Prostate gland (tissue), 2 donors: Measurements from ENCODE around the gene PHKG2. TPM values are rescaled to one million over a fixed set of nuclear protein-coding genes. Genes with fewer than 3 reads are reported as not detected.

Experiments
- DNase-seq: peaks from one replicate; pipeline ENCODE4 v3.0.0-alpha.2; 2019; ENCODE audit warnings: low spot score
- H3K27ac ChIP-seq, 2 donors: fragments of 200-600 bp; sonication (generic); 2 replicates each; pipeline ENCODE4 v1.5.1; 2017 to 2019
- H3K27me3 ChIP-seq: fragments of 200-600 bp; sonication (generic); replicated peaks from 2 replicates; pipeline ENCODE4 v1.5.1; 2019; ENCODE audit not compliant: insufficient read depth
- H3K36me3 ChIP-seq, 2 donors: fragments of 200-600 bp; sonication (generic); 1 replicate in 1 of 2; 2 replicates in 1 of 2; pipeline versions ENCODE4 v1.5.1 to v1.8.1; 2017 to 2019
- H3K4me1 ChIP-seq: fragments of 200-600 bp; sonication (generic); replicated peaks from 2 replicates; pipeline ENCODE4 v1.5.1; 2019
- H3K4me3 ChIP-seq, 2 donors: fragments of 200-600 bp; sonication (generic); 2 replicates each; pipeline ENCODE4 v1.5.1; 2017 to 2019
- H3K9me3 ChIP-seq: fragments of 200-600 bp; sonication (generic); 2 replicates; pipeline ENCODE4 v1.5.1; 2017
- CTCF ChIP-seq, 4 experiments: fragments of 200-600 bp in 2 of 4; fragments of 450-650 bp in 2 of 4; sonication (generic) in 2 of 4; IDR thresholded peaks; 1 replicate in 3 of 4; 2 replicates in 1 of 4; pipeline ENCODE4 v1.5.1; 2016 to 2019; ENCODE audit warnings: antibody characterized with exemption in 4 of 4, mild to moderate bottlenecking in 2 of 4, moderate library complexity in 2 of 4
- POLR2A ChIP-seq: fragments of 450-650 bp; IDR thresholded peaks from one replicate; pipeline ENCODE4 v1.6.1; 2016; ENCODE audit warnings: antibody characterized with exemption, mild to moderate bottlenecking
- POLR2AphosphoS5 ChIP-seq: sonication (generic); formaldehyde crosslinking; IDR thresholded peaks from one replicate; pipeline ENCODE4 v1.6.1; 2017; ENCODE audit warnings: antibody characterized with exemption
- WGBS: methylation state at CpG from one replicate; pipeline ENCODE4 v1.1.5; 2018; 5-methylcytosine and 5-hydroxymethylcytosine counted together
- intact Hi-C: fragments of 100-400 bp; cut with DNase I; formaldehyde crosslinking; loops from one replicate; pipeline ENCODE4 v1.14.2; 2022
- total RNA-seq, 2 donors: library from RNA; depleted of rRNA; stranded (reverse); fragments of >200 nt; gene quantifications; one replicate each; pipeline ENCODE4 v1.1.0, GENCODE V29; 2016

The PHKG2 gene
- total RNA-seq, 2 donors from 2014 or later: 37.2 to 45.2 TPM

- Histone ChIP-seq H3K4me1 (no peaks in the 10 kb centered on the region), H3K27me3 (no peaks in the 10 kb centered on the region), H3K36me3 (peaks cover 58 to 66% of the 10 kb centered on the region in 2 donors), H3K27ac (no peak overlapping the region), H3K4me3 (no peak overlapping the region), H3K9me3 (no peaks in the 10 kb centered on the region)
- intact Hi-C loops: no loop called here
- no peak for DNase-seq
- WGBS: 90% methylated on average over 1 of the region's 1 CpG
- TF ChIP-seq POLR2AphosphoS5 (no peak), POLR2A (no peak), CTCF (IDR thresholded peaks at IDR 0.05) (no peak)
Measured at GRCh38 chr16:30711712-30712111, 36.5 kb upstream of the PHKG2 start.

DNA sequence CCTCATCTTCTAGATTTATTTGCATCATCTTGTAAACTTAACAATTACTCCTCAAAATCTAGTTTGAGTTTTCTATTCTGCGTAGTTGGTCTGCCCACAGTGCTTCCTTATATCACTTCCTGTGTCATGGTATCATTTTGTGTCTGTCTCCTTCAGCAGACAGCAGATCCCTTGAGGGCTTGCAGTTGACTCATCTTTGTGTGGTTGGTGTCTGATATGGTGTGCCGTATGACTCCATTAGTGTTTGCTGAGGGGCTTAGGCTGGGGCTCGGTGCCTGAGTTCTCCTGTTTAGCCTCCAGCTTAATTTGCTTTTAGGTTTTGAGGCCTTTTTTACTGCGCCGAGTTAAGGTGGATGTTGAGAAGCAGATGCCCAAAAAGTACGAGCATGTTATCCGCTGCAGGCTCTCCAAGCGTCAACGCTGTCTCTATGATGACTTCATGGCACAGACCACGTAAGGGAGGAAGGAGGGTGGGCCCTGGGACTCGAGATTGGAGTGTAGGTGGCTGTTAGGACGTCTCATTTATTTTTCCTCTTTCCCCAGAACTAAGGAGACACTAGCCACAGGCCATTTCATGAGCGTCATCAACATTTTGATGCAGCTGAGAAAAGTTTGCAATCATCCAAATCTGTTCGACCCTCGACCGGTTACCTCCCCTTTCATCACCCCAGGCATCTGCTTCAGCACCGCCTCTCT, 32.3 kb upstream of the PHKG2 start:
- H3K36me3 ChIP-seq: peaks cover 36 to 39% of the 10 kb centered on the region in 2 donors

GRCh38 chr16:30720086-30720485, 28.1 kb upstream of the PHKG2 start:
- WGBS: 91% methylated on average over 11 of the region's 11 CpGs
- no peak for TF ChIP-seq CTCF (IDR thresholded peaks at IDR 0.05)
- no peak for TF ChIP-seq POLR2AphosphoS5
- TF ChIP-seq POLR2A: no peak

More for the DNA sequence above, 32.3 kb upstream of the PHKG2 start:
- intact Hi-C loops: no loop called here
- Histone ChIP-seq H3K9me3 (no peaks in the 10 kb centered on the region), H3K27ac (no peak overlapping the region), H3K4me1 (no peaks in the 10 kb centered on the region), H3K4me3 (no peak overlapping the region), H3K27me3 (no peaks in the 10 kb centered on the region)
- no peak for DNase-seq
- WGBS: 85% methylated on average over 17 of the region's 17 CpGs
- TF ChIP-seq POLR2AphosphoS5 (no peak), POLR2A (no peak), CTCF (IDR thresholded peaks at IDR 0.05) (no peak)

DNA sequence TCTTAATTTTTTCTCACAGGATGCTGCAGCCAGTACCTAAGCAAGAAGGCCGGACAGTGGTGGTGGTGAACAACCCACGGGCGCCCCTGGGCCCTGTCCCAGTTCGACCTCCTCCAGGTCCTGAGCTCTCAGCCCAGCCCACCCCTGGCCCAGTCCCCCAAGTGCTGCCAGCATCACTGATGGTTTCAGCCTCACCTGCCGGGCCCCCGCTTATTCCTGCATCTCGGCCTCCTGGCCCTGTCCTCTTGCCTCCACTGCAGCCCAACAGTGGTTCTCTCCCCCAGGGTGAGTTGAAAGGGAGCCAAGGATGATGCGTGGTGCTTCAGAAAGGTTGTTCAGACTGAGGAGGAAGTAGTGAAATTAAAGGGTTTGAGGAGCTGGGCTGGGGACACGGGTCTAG, 27.5 kb upstream of the PHKG2 start:
- no peak overlapping the region for H3K27ac ChIP-seq
- TF ChIP-seq POLR2AphosphoS5 (no peak), POLR2A (no peak), CTCF (IDR thresholded peaks at IDR 0.05) (no peak)
- peaks cover 30 to 53% of the 10 kb centered on the region in 2 donors for H3K36me3 ChIP-seq
- 92% methylated on average over 8 of the region's 9 CpGs for WGBS
- no peaks in the 10 kb centered on the region for H3K27me3 ChIP-seq
- no peaks in the 10 kb centered on the region for H3K9me3 ChIP-seq
- no peak overlapping the region for H3K4me3 ChIP-seq
- no peak for DNase-seq
- intact Hi-C loops: no loop called here
- no peaks in the 10 kb centered on the region for H3K4me1 ChIP-seq

More at GRCh38 chr16:30720086-30720485, 28.1 kb upstream of the PHKG2 start:
- Histone ChIP-seq H3K27ac (no peak overlapping the region), H3K9me3 (no peaks in the 10 kb centered on the region), H3K27me3 (no peaks in the 10 kb centered on the region), H3K4me1 (no peaks in the 10 kb centered on the region), H3K36me3 (peaks cover 30 to 50% of the 10 kb centered on the region in 2 donors), H3K4me3 (no peak overlapping the region)
- no peak for DNase-seq
- intact Hi-C loops: no loop called here

DNA sequence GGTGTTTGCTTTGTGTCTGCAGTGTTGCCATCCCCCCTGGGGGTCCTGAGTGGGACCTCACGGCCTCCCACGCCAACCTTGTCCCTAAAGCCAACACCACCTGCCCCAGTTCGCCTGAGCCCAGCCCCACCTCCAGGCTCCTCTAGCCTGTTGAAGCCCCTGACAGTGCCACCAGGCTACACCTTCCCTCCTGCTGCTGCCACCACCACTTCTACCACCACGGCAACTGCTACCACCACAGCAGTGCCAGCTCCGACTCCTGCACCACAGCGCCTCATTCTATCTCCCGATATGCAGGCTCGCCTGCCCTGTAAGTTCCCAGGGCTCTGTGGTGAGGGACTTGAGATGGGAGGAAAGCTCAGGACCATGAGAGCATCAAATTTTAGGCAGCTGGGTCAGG, 27.1 kb upstream of the PHKG2 start:
- Histone ChIP-seq H3K4me3 (no peak overlapping the region), H3K9me3 (no peaks in the 10 kb centered on the region), H3K36me3 (peaks cover 30 to 53% of the 10 kb centered on the region in 2 donors), H3K4me1 (no peaks in the 10 kb centered on the region), H3K27ac (no peak overlapping the region), H3K27me3 (no peaks in the 10 kb centered on the region)
- DNase-seq: no peak
- TF ChIP-seq POLR2AphosphoS5 (no peak), POLR2A (no peak), CTCF (IDR thresholded peaks at IDR 0.05) (no peak)
- intact Hi-C loops: no loop called here
- WGBS: 95% methylated on average over 8 of the region's 8 CpGs
